SK-N-SH (cell line): ENCODE measurements around the gene TTC23. TPM values are rescaled to one million over a fixed set of nuclear protein-coding genes. Genes with fewer than 3 reads are reported as not detected.
"Not testable (repeated sequence)": the region's sequence is repeated elsewhere in the genome, so short reads cannot be mapped to it uniquely, and the experiment has no call there.

Experiments
- CTCF ChIA-PET: fragments of 300-600, 350-600 bp; formaldehyde crosslinking; extraction: SDS; loops from one replicate; lab custom pipeline; 2021; lab: Yijun Ruan, JAX
- POLR2A ChIA-PET: fragments of 350-600 bp; sonication (Branson Sonifier 250); formaldehyde crosslinking; extraction: SDS; loops from one replicate; lab custom pipeline; 2020; ENCODE audit warnings: antibody characterized with exemption, inconsistent platforms; lab: Yijun Ruan, JAX
- DNase-seq: peaks from one replicate; pipeline ENCODE4 v3.0.0; 2012
- H2AFZ ChIP-seq: fragments of 200-600 bp; sonication (generic); 2 replicates; pipeline ENCODE4 v1.8.1; 2016; ENCODE audit warnings: antibody characterized with exemption, mild to moderate bottlenecking, low read depth
- H3F3A ChIP-seq: fragments of 200-600 bp; sonication (generic); replicated peaks from 2 replicates; pipeline ENCODE3; 2016; ENCODE audit warnings: antibody characterized with exemption, mild to moderate bottlenecking; ENCODE audit not compliant: insufficient read depth
- H3K27ac ChIP-seq, 2 experiments: fragments of 200-500 bp in 1 of 2; fragments of 200-600 bp in 1 of 2; sonication (Bioruptor generic) in 1 of 2; sonication (generic), shearing (Covaris generic) in 1 of 2; 2 replicates each; pipeline versions ENCODE4 v1.5.1 to v1.6.1; 2014 to 2016; ENCODE audit warnings: low read depth in 2 of 2, inconsistent platforms in 1 of 2, low read length in 1 of 2, mild to moderate bottlenecking in 1 of 2, mixed read lengths in 1 of 2
- H3K27me3 ChIP-seq: fragments of 200-600 bp; sonication (generic), shearing (Covaris generic); 2 replicates; pipeline ENCODE4 v1.6.1; 2016; ENCODE audit warnings: mixed run types; ENCODE audit not compliant: insufficient read depth
- H3K36me3 ChIP-seq, 2 experiments: fragments of 200-500 bp in 1 of 2; fragments of 200-600 bp in 1 of 2; sonication (Bioruptor generic) in 1 of 2; sonication (generic) in 1 of 2; replicated peaks in 1 of 2; 2 replicates each; pipeline versions ENCODE3 to v1.5.1; 2014 to 2016; ENCODE audit warnings: low read length in 1 of 2, mild to moderate bottlenecking in 1 of 2; ENCODE audit not compliant: insufficient read depth in 2 of 2, control insufficient read depth in 1 of 2
- H3K4me1 ChIP-seq, 2 experiments: fragments of 200-500 bp in 1 of 2; fragments of 200-600 bp in 1 of 2; sonication (Bioruptor generic) in 1 of 2; sonication (generic), shearing (Covaris generic) in 1 of 2; 2 replicates each; pipeline versions ENCODE4 v1.5.1 to v1.6.1; 2014 to 2016; ENCODE audit warnings: low read depth in 1 of 2, low read length in 1 of 2, mixed run types in 1 of 2; ENCODE audit not compliant: insufficient read depth in 2 of 2, control insufficient read depth in 1 of 2
- H3K4me2 ChIP-seq: fragments of 200-600 bp; sonication (generic), shearing (Covaris generic); 2 replicates; pipeline ENCODE4 v1.6.1; 2017; ENCODE audit warnings: mixed run types
- H3K4me3 ChIP-seq, 2 experiments: fragments of 200-500 bp in 1 of 2; fragments of 200-600 bp in 1 of 2; sonication (Bioruptor generic) in 1 of 2; sonication (generic), shearing (Covaris generic) in 1 of 2; 2 replicates each; pipeline versions ENCODE4 v1.5.1 to v1.8.1; 2014 to 2016; ENCODE audit warnings: low read depth in 2 of 2, inconsistent platforms in 1 of 2, low read length in 1 of 2, mild to moderate bottlenecking in 1 of 2, mixed read lengths in 1 of 2, moderate library complexity in 1 of 2
- H3K79me2 ChIP-seq: fragments of 200-600 bp; sonication (generic); 2 replicates; pipeline ENCODE4 v1.8.1; 2017; ENCODE audit warnings: mild to moderate bottlenecking; ENCODE audit not compliant: insufficient read depth
- H3K9ac ChIP-seq: fragments of 200-600 bp; sonication (generic); 2 replicates; pipeline ENCODE4 v1.6.1; 2017; ENCODE audit warnings: mixed run types
- H3K9me2 ChIP-seq: fragments of 200-600 bp; sonication (generic); 2 replicates; pipeline ENCODE4 v1.6.1; 2017; ENCODE audit warnings: mixed run types
- H3K9me3 ChIP-seq: fragments of 200-600 bp; sonication (generic); 2 replicates; pipeline ENCODE4 v1.6.1; 2017; ENCODE audit warnings: mixed run types, mild to moderate bottlenecking, moderate library complexity
- H4K20me1 ChIP-seq: fragments of 200-600 bp; sonication (generic); 2 replicates; pipeline ENCODE4 v1.6.1; 2017; ENCODE audit warnings: mild to moderate bottlenecking, mixed run types; ENCODE audit not compliant: insufficient read depth
- CHD2 ChIP-seq: fragments of 150-350 bp; IDR thresholded peaks from 2 replicates; pipeline ENCODE4 v1.6.1; 2018; ENCODE audit warnings: low read length; ENCODE audit not compliant: partially characterized antibody
- CTCF ChIP-seq: fragments of 200-600 bp; sonication (generic); IDR thresholded peaks from 2 replicates; pipeline ENCODE4 v1.6.1; 2017; ENCODE audit warnings: antibody characterized with exemption, mild to moderate bottlenecking, moderate library complexity
- ELF1 ChIP-seq: IDR thresholded peaks from 2 replicates; pipeline ENCODE4 v1.4.0; 2012
- EZH2phosphoT487 ChIP-seq: fragments of 200-600 bp; sonication (generic); IDR thresholded peaks from 2 replicates; pipeline ENCODE4 v1.6.1; 2017; ENCODE audit warnings: low read depth, mixed run types, mild to moderate bottlenecking, antibody characterized with exemption, moderate library complexity, borderline replicate concordance
- FOSL2 ChIP-seq: IDR thresholded peaks from 2 replicates; pipeline ENCODE4 v1.4.0; 2012; ENCODE audit warnings: low read depth, mild to moderate bottlenecking, moderate library complexity, borderline replicate concordance
- FOXJ3 ChIP-seq: sonication (generic); formaldehyde crosslinking; IDR thresholded peaks from 2 replicates; pipeline ENCODE4 v1.5.1; 2020; ENCODE audit warnings: mild to moderate bottlenecking, missing genetic modification reagents
- FOXM1 ChIP-seq: IDR thresholded peaks from 2 replicates; pipeline ENCODE4 v1.4.0; 2012; ENCODE audit warnings: low read depth, mild to moderate bottlenecking
- MXI1 ChIP-seq: IDR thresholded peaks from 2 replicates; pipeline ENCODE4 v1.6.1; 2012; ENCODE audit warnings: mild to moderate bottlenecking, low read depth, low read length, improper control_type of control experiment
- NFIC ChIP-seq: IDR thresholded peaks from 2 replicates; pipeline ENCODE4 v1.4.0; 2012; ENCODE audit warnings: borderline replicate concordance
- REST ChIP-seq: IDR thresholded peaks from 2 replicates; pipeline ENCODE4 v1.6.1; 2012; ENCODE audit warnings: mild to moderate bottlenecking, low read depth, low read length, moderate library complexity
- RFX5 ChIP-seq: IDR thresholded peaks from 2 replicates; pipeline ENCODE4 v1.6.1; 2012; ENCODE audit warnings: mild to moderate bottlenecking, improper control_type of control experiment, low read length
- TCF12 ChIP-seq: IDR thresholded peaks from 2 replicates; pipeline ENCODE4 v1.4.0; 2012
- TEAD4 ChIP-seq: IDR thresholded peaks from 2 replicates; pipeline ENCODE4 v1.4.0; 2012; ENCODE audit warnings: mild to moderate bottlenecking, borderline replicate concordance; ENCODE audit not compliant: insufficient read depth
- YY1 ChIP-seq: IDR thresholded peaks from 2 replicates; pipeline ENCODE4 v1.4.0; 2012; ENCODE audit warnings: low read depth, mild to moderate bottlenecking
- WGBS: methylation state at CpG from one replicate; pipeline ENCODE4 v1.1.6; 2017; ENCODE audit warnings: low lambda C conversion rate; 5-methylcytosine and 5-hydroxymethylcytosine counted together
- polyA plus RNA-seq, 3 experiments: library from polyadenylated mRNA; depleted of rRNA; stranded (reverse); fragments of >200 nt; gene quantifications; 2 replicates each; pipeline ENCODE4 v1.2.3, GENCODE V29; 2012
- TF ChIP-seq, protein P1 (sequence below): fragments of 150-350 bp; IDR thresholded peaks from 2 replicates; pipeline ENCODE4 v1.6.1; 2016; ENCODE audit warnings: mild to moderate bottlenecking, low read depth, low read length
- TF ChIP-seq, protein P2 (sequence below): IDR thresholded peaks from 2 replicates; pipeline ENCODE4 v1.4.0; 2012; ENCODE audit warnings: low read depth, borderline replicate concordance

Gene TTC23
- polyA plus RNA-seq, 1 of the 3 experiments (the other 2 are of a cell fraction): 0.79 TPM

DNA sequence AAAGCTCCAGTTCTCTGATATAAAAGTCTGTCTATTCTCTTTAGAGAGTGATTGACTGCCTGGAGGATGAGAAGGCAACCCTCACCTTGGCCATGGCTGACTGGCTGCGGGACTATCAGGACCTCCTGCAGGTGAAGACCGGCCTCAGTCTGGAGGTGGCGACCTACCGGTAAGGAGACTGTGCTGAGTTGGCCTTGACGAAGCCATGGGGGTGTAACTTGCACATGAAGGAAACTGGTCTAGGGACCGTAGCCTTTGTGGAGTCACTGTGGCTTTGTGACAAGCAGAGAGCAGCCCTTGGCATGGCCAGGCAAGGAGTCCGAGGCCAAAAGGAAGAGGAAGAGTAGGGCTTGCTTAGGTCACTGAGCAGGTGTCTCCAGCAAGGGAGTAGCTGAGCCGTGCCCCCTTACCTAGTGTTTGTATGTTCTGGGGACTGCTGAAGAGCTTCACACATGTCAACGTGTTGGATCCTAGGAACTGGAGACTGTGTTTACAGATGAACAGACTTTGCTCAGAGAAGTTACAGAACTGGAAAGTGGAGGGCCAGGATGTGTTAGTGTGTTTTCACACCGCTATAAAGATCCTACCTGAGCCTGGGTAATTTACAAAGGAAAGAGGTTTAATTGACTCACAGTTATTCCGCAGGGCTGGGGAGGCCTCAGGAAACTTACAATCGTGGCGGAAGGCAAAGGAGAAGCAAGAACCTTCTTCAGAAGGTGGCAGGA is 135.7 kb downstream of the TTC23 start:
- DNase-seq: no peak
- CTCF ChIA-PET: interaction anchor here (1.0 kb wide), 1 partner anchor 13 kb away, joined by 3 read pairs; no protein-coding TSS in a partner anchor
- 97% methylated on average over 13 of the region's 13 CpGs for WGBS

GRCh38 chr15:99111641-99112040 is 137.7 kb downstream of the TTC23 start:
- H3K4me2 ChIP-seq, H3K27me3 ChIP-seq, H2AFZ ChIP-seq, POLR2A ChIA-PET, H3K4me1 ChIP-seq, H3K9me2 ChIP-seq, H3K9ac ChIP-seq, H3K79me2 ChIP-seq, H3F3A ChIP-seq, DNase-seq, H4K20me1 ChIP-seq, H3K9me3 ChIP-seq, H3K27ac ChIP-seq, H3K4me3 ChIP-seq: not testable (repeated sequence)
- 96% methylated on average over 8 of the region's 8 CpGs for WGBS
- CTCF ChIA-PET: interaction anchor here (1.2 to 8.9 kb wide), 4 partner anchors 10 to 593 kb away, joined by 3 to 102 read pairs (median 16); no protein-coding TSS in a partner anchor
- H3K36me3 ChIP-seq: peaks cover 0 to 15% of the 10 kb centered on the region in 2 experiments

More for the DNA sequence above, 135.7 kb downstream of the TTC23 start:
- POLR2A ChIA-PET: no interaction called here
- Histone ChIP-seq H3K9me3 (no peaks in the 10 kb centered on the region), H3K27me3 (no peaks in the 10 kb centered on the region), H4K20me1 (no peaks in the 10 kb centered on the region), H3K27ac (no peak overlapping the region), H3K9me2 (no peaks in the 10 kb centered on the region), H3K9ac (no peak overlapping the region), H3K4me3 (no peak overlapping the region), H3F3A (peaks cover 6% of the 10 kb centered on the region), H3K79me2 (no peaks in the 10 kb centered on the region; the same call in 1 of the 2 replicates), H3K4me2 (no peak overlapping the region), H3K36me3 (peaks cover 0 to 15% of the 10 kb centered on the region in 2 experiments), H2AFZ (no peak overlapping the region), H3K4me1 (peaks cover 0 to 5% of the 10 kb centered on the region in 2 experiments; a peak in 2 of 4 replicates)
- TF ChIP-seq TEAD4: no peak
- no peak for TF ChIP-seq TCF12
- no peak for TF ChIP-seq CTCF
- TF ChIP-seq ELF1: no peak
- TF ChIP-seq FOXM1: no peak
- no peak for TF ChIP-seq FOXJ3 (CRISPR knock-in tag)
- TF ChIP-seq YY1: no peak
- TF ChIP-seq, protein P1, sequence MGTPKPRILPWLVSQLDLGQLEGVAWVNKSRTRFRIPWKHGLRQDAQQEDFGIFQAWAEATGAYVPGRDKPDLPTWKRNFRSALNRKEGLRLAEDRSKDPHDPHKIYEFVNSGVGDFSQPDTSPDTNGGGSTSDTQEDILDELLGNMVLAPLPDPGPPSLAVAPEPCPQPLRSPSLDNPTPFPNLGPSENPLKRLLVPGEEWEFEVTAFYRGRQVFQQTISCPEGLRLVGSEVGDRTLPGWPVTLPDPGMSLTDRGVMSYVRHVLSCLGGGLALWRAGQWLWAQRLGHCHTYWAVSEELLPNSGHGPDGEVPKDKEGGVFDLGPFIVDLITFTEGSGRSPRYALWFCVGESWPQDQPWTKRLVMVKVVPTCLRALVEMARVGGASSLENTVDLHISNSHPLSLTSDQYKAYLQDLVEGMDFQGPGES: no peak
- TF ChIP-seq MXI1: no peak
- no peak for TF ChIP-seq CHD2
- TF ChIP-seq NFIC: no peak
- no peak for TF ChIP-seq FOSL2
- TF ChIP-seq REST: no peak
- TF ChIP-seq, protein P2, sequence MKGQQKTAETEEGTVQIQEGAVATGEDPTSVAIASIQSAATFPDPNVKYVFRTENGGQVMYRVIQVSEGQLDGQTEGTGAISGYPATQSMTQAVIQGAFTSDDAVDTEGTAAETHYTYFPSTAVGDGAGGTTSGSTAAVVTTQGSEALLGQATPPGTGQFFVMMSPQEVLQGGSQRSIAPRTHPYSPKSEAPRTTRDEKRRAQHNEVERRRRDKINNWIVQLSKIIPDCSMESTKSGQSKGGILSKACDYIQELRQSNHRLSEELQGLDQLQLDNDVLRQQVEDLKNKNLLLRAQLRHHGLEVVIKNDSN: no peak
- no peak for TF ChIP-seq RFX5
- no peak for TF ChIP-seq EZH2phosphoT487
